Activated B cell treated with CpG ODN at 0.5 μM for 24 hours (primary cell): ENCODE data around the gene DBH. TPM values are rescaled to one million over a fixed set of nuclear protein-coding genes. Genes with fewer than 3 reads are reported as not detected.

Experiments
- ATAC-seq: fragments of 200-7000 bp; cut with Tn5 transposase; one replicate; pipeline ENCODE4 v1.10.0; 2021; ENCODE audit warnings: low read depth, mild to moderate bottlenecking, moderate library complexity
- CTCF ChIA-PET: fragments of 350-600 bp; sonication (Branson Sonifier 250); formaldehyde crosslinking; loops from one replicate; lab custom pipeline; 2021; ENCODE audit warnings: antibody characterized with exemption; lab: Charles Lee
- POLR2A ChIA-PET: fragments of 350-600 bp; sonication (Branson Sonifier 250); formaldehyde crosslinking; loops from one replicate; lab custom pipeline; 2021; ENCODE audit warnings: antibody characterized with exemption; lab: Charles Lee
- DNase-seq: peaks from one replicate; pipeline ENCODE4 v3.0.0; 2022
- H3K27ac Mint-ChIP-seq: one replicate; pipeline ENCODE4 v1.8.0; 2020; ENCODE audit warnings: mixed read lengths
- H3K27me3 Mint-ChIP-seq: one replicate; pipeline ENCODE4 v1.8.0; 2021; ENCODE audit warnings: mixed read lengths
- H3K36me3 Mint-ChIP-seq: one replicate; pipeline ENCODE4 v1.8.0; 2021; ENCODE audit warnings: low read depth, mixed read lengths
- H3K4me1 Mint-ChIP-seq: one replicate; pipeline ENCODE4 v1.8.0; 2021; ENCODE audit warnings: mixed read lengths
- H3K4me3 Mint-ChIP-seq: one replicate; pipeline ENCODE4 v1.8.0; 2020; ENCODE audit warnings: mild to moderate bottlenecking, mixed read lengths
- H3K9me3 Mint-ChIP-seq: one replicate; pipeline ENCODE4 v1.8.0; 2020; ENCODE audit warnings: mixed read lengths
- CTCF ChIP-seq: fragments of 200-600 bp; IDR thresholded peaks from one replicate; pipeline ENCODE4 v1.8.0; 2022; ENCODE audit warnings: antibody characterized with exemption, mild to moderate bottlenecking
- intact Hi-C: fragments of 100-400 bp; cut with micrococcal nuclease; formaldehyde crosslinking; loops from one replicate; pipeline ENCODE4 v1.15.1; 2024
- total RNA-seq: library from RNA; stranded (reverse); gene quantifications from 2 replicates; pipeline ENCODE4 v1.2.3, GENCODE V29; 2022

The DBH gene
- total RNA-seq, 1 donor from 2014 or later = not detected

- ATAC-seq (no peak), DNase-seq (no peak)
- intact Hi-C loops = no loop called here
- TF ChIP-seq CTCF = no peak
- Mint-ChIP-seq H3K27me3 (peaks cover 4% of the 10 kb centered on the region), H3K4me3 (no peak overlapping the region), H3K36me3 (no peaks in the 10 kb centered on the region), H3K9me3 (peaks cover 3% of the 10 kb centered on the region), H3K4me1 (peaks cover 9% of the 10 kb centered on the region), H3K27ac (no peak overlapping the region)
- CTCF ChIA-PET = interaction anchor here (0.8 kb wide), 1 partner anchor 153 kb away, joined by 3 read pairs; no protein-coding TSS in a partner anchor
- POLR2A ChIA-PET = no interaction called here
These were observed 45.8 kb upstream of the DBH start for GRCh38 chr9:133590231-133590855.

- Mint-ChIP-seq H3K4me3 (no peak overlapping the region), H3K4me1 (no peaks in the 10 kb centered on the region), H3K27ac (no peak overlapping the region), H3K9me3 (peaks cover 3% of the 10 kb centered on the region), H3K27me3 (no peaks in the 10 kb centered on the region), H3K36me3 (no peaks in the 10 kb centered on the region)
- CTCF ChIA-PET = no interaction called here
- DNase-seq = no peak
- no peak for TF ChIP-seq CTCF
- intact Hi-C loops = no loop called here
- POLR2A ChIA-PET = no interaction called here
- no peak for ATAC-seq
These were observed 44.9 kb upstream of the DBH start for GRCh38 chr9:133591116-133591910.

- ATAC-seq = no peak
- CTCF ChIA-PET = no interaction called here
- Mint-ChIP-seq H3K27ac (no peak overlapping the region), H3K36me3 (no peaks in the 10 kb centered on the region), H3K4me3 (no peak overlapping the region), H3K4me1 (no peaks in the 10 kb centered on the region), H3K9me3 (peaks cover 4% of the 10 kb centered on the region), H3K27me3 (no peaks in the 10 kb centered on the region)
- intact Hi-C loops = no loop called here
- POLR2A ChIA-PET = no interaction called here
- no peak for DNase-seq
- TF ChIP-seq CTCF = no peak
These were observed 44.2 kb upstream of the DBH start for GRCh38 chr9:133591985-133592384.

- no peak for TF ChIP-seq CTCF
- ChIA-PET POLR2A (no interaction called here), CTCF (no interaction called here)
- intact Hi-C loops = no loop called here
- H3K4me1 Mint-ChIP-seq = no peaks in the 10 kb centered on the region
- DNase-seq = no peak
- ATAC-seq = no peak
- no peak overlapping the region for H3K27ac Mint-ChIP-seq
- H3K36me3 Mint-ChIP-seq = no peaks in the 10 kb centered on the region
- no peaks in the 10 kb centered on the region for H3K27me3 Mint-ChIP-seq
- no peak overlapping the region for H3K4me3 Mint-ChIP-seq
- peaks cover 11% of the 10 kb centered on the region for H3K9me3 Mint-ChIP-seq
These were observed 43.3 kb upstream of the DBH start for GRCh38 chr9:133592731-133593409.

- H3K27ac Mint-ChIP-seq = no peak overlapping the region
- ChIA-PET POLR2A (no interaction called here), CTCF (no interaction called here)
- H3K27me3 Mint-ChIP-seq = no peaks in the 10 kb centered on the region
- intact Hi-C loops = no loop called here
- TF ChIP-seq CTCF = no peak
- no peak overlapping the region for H3K4me3 Mint-ChIP-seq
- no peaks in the 10 kb centered on the region for H3K4me1 Mint-ChIP-seq
- DNase-seq (no peak), ATAC-seq (no peak)
- no peaks in the 10 kb centered on the region for H3K36me3 Mint-ChIP-seq
- peaks cover 8% of the 10 kb centered on the region for H3K9me3 Mint-ChIP-seq
These were observed 42.4 kb upstream of the DBH start for GRCh38 chr9:133593587-133594253.
